NCI-H1092 treated with DMSO at 0.1 percent for 48 hours (cell line): ENCODE results near the gene CYP26C1.
A peak's percentile ranks its signal among the peaks of the same experiment; 100 is the strongest.

Experiments used
- DNase-seq: peaks from one replicate; lab custom pipeline; 2025; lab: John Stamatoyannopoulos, UW

The CYP26C1 gene

GRCh38 chr10:93064874-93065660 lies 4.5 kb downstream of the CYP26C1 start:
- DNase-seq, result no peak

GRCh38 chr10:93065675-93066543 lies 5.3 kb downstream of the CYP26C1 start:
- peak; percentile 18 for DNase-seq

GRCh38 chr10:93066544-93066913 lies 5.9 kb downstream of the CYP26C1 start:
- no peak for DNase-seq

GRCh38 chr10:93067443-93068365 lies 7.1 kb downstream of the CYP26C1 start:
- no peak for DNase-seq

- DNase-seq, result peak; percentile 27
Measured at GRCh38 chr10:93068411-93069244, 8.0 kb downstream of the CYP26C1 start.

- DNase-seq, result no peak
Measured at GRCh38 chr10:93069245-93069561, 8.6 kb downstream of the CYP26C1 start.

GRCh38 chr10:93070378-93071176 lies 10.0 kb downstream of the CYP26C1 start:
- DNase-seq, result no peak

GRCh38 chr10:93071177-93071472 lies 10.5 kb downstream of the CYP26C1 start:
- DNase-seq, result no peak

- DNase-seq, result no peak
Measured at GRCh38 chr10:93071674-93072224, 11.2 kb downstream of the CYP26C1 start.

GRCh38 chr10:93072225-93072712 lies 11.7 kb downstream of the CYP26C1 start:
- no peak for DNase-seq

GRCh38 chr10:93072713-93073538 lies 12.3 kb downstream of the CYP26C1 start:
- no peak for DNase-seq

- DNase-seq, result no peak
Measured at GRCh38 chr10:93073539-93074146, 13.0 kb downstream of the CYP26C1 start, which contains the start of gene CYP26A1. TSS of gene CYP26A1 (plus strand) at chr10:93073893. CDS start at chr10:93073935, 42 bp downstream.

- DNase-seq, result no peak
Measured at GRCh38 chr10:93074147-93074596, 13.6 kb downstream of the CYP26C1 start.

- no peak for DNase-seq
Measured at GRCh38 chr10:93074597-93075368, 14.2 kb downstream of the CYP26C1 start.

GRCh38 chr10:93075369-93076221 lies 15.0 kb downstream of the CYP26C1 start:
- DNase-seq, result no peak

- no peak for DNase-seq
Measured at GRCh38 chr10:93076871-93077270, 16.3 kb downstream of the CYP26C1 start.

GRCh38 chr10:93077860-93078337 lies 17.3 kb downstream of the CYP26C1 start:
- no peak for DNase-seq
